DLD1 (cell line): Measurements from ENCODE around the gene RPLP2.

Experiments
- in situ Hi-C: cut with HindIII; loops from 2 replicates; pipeline ENCODE4 v1.10.0; 2017; ENCODE audit warnings: low sequenced_read_pairs

Gene RPLP2

DNA sequence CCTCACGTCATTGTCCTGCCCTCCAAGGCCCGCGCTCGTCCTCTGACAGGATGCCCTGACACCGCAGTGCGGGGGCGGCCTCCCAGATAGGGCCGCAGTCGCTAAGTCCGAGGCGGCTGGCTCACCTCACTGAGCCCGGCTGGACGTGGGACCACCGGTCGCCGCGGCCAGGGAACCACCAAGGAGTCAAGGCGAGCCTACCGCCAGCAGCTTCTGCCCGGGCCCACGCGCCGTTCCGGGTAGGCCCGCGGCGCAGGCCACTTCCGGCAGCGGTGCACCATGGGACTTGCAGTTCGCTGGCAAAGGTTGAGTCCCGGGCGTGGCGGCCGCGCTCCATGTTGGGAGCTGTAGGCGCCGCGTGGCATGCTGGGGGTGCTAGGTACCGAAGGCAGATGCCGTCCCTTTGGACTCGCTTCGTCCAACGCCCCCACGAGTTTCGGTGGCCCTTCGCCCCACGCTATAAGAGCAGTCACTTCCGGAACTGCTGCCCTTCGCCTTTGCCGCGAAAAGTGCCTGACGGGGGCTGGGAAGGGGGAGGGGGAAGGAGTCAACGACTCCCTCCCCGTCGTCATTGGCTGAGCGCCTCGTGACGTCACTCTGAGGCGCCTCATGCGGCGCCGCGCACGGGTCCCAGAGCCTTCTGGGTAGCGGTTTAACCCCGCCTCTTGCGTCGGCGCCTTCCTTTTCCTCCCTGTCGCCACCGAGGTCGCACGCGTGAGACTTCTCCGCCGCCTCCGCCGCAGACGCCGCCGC is at the start of gene RPLP2:
Gene RPLP2 (plus strand): TSS at position 681 of the 753 bp plus-strand sequence. CDS start 268 bp downstream, outside the sequence.
- in situ Hi-C loops = no loop called here

DNA sequence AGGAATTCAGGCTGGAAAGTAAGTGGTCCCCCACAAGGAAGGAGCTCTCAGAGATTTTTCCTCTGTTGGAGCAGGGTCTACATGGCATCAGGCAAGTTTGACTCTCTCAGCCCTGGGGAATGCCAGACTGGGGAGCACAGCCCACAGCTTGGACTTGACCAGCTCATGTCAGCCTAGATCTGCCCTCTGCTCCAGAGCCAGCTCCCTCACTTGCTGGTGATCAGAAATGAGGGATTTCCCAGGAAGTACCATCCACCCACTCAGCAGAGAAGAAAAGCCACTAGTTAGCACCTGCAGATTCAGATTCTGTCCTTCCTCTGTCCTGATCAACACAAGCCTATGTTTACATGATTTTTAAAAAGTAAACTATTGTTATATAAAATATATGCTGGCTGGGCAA is 49.5 kb upstream of the RPLP2 start:
- in situ Hi-C loops = loop anchor here (25.0 kb wide), 1 partner anchor 98 kb away; no protein-coding TSS in a partner anchor

DNA sequence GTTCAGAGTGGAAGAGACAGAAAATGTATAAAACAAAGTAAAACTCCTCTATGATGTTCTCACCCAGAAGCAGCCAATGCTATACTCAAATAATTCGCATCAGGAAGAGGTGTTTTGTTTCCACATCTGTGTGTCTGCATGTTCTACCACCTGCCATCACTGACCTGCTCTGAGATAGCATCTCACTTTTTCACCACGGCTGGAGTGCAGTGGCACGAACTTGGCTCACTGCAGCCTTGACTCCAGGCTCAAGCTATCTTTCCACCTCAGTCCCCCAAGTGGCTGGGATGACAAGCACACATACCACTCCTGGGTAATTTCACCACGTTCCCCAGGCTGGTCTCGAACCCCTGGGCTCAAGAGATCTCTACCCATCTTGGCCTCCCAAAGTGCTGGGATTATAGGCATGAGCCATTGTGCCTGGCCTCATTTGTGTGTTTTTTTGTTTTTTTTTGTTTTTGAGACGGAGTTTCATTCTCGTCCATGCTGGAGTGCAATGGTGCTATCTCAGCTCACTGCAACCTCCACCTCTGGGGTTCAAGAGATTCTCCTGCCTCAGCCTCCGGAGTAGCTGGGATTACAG is 48.1 kb upstream of the RPLP2 start:
- in situ Hi-C loops = loop anchor here (25.0 kb wide), 1 partner anchor 99 kb away; no protein-coding TSS in a partner anchor

DNA sequence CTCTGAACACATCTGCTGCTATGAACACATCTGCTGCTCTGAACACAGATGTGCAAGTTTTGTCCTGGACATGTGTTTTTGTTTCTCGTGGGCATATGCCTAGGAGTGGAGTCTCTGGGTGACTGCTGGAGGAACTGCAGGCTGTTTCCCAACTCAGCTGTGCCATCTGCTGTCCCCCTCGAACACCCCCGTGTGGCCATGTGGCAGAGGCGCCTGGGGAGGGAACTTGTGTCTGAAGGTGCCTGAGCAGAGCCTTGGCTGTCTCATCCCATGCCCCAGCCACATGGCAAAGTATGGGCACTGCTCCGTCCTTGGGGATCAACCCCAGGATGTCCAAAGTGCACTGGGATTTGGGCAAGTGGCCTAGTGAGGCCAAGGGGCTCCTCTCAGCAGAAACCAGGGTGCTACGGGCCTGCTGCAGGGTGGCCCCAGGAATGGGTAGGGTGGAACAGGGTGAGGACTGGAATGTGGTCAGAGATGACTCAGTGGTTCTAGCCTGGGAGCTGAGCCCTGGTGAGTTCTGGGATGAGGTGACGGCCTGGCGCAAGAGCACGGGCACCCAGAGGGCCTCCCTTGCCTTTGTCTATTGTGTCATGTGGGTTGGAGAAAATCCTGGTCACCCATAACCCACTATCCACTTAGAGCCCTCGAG is 47.2 kb upstream of the RPLP2 start:
- in situ Hi-C loops = loop anchor here (25.0 kb wide), 1 partner anchor 100 kb away; no protein-coding TSS in a partner anchor

DNA sequence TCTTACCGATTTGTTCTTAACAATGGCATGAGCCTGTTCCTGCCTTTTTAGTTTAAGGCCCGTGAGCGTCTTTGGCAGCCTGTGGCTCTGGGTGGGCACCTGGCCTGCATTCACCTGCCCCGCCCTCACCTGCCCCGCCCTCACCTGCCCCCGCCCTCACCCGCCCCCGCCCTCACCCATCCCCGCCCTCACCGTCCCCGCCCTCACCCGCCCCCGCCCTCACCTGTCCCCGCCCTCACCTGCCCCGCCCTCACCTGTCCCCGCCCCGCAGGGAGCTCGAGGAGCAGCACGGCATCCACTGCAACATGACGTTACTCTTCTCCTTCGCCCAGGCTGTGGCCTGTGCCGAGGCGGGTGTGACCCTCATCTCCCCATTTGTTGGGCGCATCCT is 46.7 kb upstream of the RPLP2 start:
- in situ Hi-C loops = loop anchor here (25.0 kb wide), 1 partner anchor 101 kb away; no protein-coding TSS in a partner anchor

DNA sequence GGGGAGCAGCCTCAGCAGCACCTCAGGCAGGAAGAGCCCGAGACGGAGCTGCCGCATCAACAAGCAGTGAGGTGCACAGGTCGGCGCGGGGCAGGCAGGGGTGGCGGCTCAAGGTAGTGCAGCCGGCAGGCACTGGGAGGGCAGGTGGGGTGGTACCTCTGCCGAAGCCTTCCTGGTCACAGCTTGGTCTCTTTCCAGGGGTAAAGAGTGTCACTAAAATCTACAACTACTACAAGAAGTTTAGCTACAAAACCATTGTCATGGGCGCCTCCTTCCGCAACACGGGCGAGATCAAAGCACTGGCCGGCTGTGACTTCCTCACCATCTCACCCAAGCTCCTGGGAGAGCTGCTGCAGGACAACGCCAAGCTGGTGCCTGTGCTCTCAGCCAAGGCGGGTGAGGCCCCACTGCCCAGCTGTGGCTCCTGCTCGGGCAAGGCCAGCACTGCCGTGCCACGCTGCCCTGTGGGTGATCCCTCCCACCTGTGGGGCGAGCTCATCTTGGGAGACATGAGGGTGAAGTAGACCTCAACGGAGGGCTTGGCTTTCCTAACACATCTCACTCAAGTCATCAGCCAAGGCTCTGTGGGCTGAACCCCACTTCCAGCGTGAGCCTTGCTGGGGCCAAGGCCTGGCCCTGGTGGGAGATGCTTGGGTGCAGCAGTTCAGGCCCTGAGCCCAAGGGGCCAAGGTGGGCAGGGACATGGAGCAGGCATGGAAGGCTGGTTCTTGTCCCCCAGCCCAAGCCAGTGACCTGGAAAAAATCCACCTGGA is 46.0 kb upstream of the RPLP2 start:
- in situ Hi-C loops = loop anchor here (25.0 kb wide), 1 partner anchor 101 kb away; no protein-coding TSS in a partner anchor

DNA sequence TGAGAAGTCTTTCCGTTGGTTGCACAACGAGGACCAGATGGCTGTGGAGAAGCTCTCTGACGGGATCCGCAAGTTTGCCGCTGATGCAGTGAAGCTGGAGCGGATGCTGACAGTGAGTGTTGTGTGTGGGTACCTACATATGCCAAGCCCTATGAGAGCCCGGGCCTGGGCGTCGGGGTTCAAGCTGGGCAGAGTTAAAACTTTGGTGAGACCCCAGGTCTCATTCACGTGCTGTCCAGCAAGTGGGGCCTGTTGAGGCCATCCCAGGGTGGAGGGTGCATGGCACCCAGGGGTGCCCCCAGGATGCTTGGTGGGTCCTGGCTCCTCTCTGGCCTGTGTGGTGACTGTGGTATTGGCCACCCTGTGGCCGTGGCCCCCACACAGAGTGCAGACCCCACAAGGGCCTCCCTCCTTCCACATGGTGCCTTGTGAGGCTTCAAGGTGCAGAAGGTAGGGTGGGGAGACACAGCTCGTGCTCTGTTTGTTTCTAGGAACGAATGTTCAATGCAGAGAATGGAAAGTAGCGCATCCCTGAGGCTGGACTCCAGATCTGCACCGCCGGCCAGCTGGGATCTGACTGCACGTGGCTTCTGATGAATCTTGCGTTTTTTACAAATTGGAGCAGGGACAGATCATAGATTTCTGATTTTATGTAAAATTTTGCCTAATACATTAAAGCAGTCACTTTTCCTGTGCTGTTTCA is 45.3 kb upstream of the RPLP2 start:
- in situ Hi-C loops = loop anchor here (25.0 kb wide), 1 partner anchor 102 kb away; no protein-coding TSS in a partner anchor

DNA sequence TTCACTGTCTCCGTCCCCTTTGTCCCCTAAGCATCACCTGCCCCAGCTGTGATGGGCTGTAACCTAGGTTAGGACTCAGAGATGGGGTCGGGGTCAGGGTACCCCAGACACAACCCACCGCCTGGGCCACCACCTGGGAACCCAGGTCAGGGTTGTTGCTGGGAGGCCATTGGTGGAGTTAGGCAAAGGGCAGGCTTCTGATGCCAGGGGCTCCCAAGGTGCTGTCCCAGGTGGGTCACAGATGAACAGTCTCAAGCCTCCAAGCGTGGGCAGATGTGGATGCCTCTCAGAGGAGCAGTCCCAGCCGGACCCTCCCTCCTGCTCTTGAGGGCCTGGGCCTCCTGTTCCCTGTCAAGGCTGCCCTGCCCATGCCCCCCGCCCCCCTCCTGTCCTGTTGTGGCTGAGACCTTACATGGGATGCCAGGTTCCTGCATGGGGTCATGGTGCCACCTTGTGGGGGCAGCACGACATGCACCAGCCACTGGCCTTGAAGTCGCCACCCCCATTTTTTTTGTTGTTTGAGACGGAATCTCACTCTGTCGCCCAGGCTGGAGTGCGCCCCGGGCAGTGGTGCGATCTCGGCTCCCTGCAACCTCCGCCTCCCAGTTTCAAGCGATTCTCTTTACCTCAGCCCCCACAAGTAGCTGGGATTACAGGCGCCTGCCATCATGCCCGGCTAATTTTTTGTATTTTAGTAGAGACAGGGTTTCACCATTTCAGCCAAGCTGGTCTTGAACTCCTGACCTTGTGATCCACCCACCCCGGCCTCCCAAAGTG is 44.6 kb upstream of the RPLP2 start:
- in situ Hi-C loops = loop anchor here (25.0 kb wide), 1 partner anchor 103 kb away; no protein-coding TSS in a partner anchor

DNA sequence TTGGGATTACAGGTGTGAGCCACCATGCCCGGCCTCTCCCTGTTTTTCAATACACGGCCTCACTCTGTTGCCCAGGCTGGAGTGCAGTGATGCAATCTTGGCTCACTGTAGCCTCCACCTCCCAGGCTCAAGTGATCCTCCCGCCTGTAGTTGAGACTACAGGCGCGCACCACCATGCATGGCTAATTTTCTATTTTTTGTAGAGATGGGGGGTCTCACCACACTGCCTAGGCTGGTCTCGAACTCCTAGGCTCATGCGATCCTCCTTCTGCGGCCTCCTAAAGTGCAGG is 44.0 kb upstream of the RPLP2 start:
- in situ Hi-C loops = loop anchor here (25.0 kb wide), 1 partner anchor 103 kb away; no protein-coding TSS in a partner anchor

DNA sequence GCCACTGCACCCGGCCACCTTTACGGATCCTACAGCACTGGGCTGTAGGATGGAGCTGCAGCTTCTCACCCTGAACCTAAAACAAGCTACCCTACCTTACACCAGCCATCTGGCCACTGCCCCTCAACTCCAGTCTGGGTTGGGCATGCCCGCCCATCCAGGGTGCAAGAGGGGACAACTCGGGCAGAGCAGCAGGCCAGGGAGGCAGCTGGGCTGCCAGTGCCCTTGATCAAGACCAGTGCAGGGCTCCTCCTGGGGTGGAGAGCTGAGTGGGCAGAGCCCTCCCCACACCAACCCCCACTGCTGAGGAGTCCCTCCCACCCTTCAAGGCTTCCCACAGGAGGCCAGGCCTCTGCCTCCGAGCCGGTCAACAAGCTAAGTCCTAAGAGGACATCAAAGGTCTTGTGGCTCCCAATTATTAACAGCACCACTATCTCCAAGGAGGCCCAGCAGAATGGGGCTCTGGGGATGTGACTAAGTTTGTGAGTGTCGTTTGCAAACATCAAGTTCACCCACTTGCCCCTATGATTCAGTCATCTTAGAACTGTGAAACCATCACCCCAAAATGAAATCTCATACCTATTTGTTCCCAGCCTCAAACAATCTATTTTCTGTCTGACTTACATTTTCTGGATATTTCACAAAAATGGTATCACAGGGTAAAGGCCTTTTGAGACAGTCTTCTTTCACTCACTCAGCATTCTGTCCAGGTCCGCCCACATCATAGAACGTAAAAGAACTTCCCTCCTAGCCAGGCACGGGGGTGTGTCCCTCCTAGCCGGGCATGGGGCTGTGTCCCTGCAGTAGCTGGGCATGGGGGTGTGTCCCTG is 43.4 kb upstream of the RPLP2 start:
- in situ Hi-C loops = loop anchor here (25.0 kb wide), 1 partner anchor 104 kb away; no protein-coding TSS in a partner anchor

DNA sequence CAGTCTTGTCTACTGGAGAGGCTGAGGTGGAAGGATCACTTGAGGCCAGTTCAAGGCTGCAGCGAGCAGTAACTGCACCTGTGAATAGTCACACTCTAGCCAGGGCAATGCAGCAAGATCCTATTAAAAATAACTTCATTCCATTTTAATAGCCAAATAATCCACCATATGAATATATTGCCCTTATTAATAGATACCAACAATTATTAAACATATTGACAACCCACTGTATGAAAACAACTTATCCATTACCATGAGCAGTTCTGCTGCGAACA is 42.9 kb upstream of the RPLP2 start:
- in situ Hi-C loops = loop anchor here (25.0 kb wide), 1 partner anchor 105 kb away; no protein-coding TSS in a partner anchor

DNA sequence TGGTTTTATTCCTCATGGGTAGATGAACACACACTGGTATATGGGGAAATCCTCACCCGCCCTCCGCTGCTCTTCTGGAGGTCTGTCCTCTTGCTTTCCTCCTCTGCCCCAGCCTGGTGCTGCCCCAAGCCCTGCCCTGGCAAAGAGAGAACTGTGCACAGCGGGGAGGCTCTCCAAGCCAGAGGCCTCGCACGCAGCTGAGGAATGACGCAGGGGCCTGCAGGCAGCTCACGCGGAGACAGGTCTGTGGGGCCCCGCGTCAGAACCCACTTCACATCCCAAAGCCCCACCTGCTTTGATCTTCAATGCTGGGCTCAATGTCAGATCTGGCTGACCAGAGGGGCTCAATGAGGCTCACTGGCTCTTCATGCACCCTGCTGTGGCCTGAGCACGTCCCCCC is 42.5 kb upstream of the RPLP2 start:
- in situ Hi-C loops = loop anchor here (25.0 kb wide), 1 partner anchor 105 kb away; no protein-coding TSS in a partner anchor

DNA sequence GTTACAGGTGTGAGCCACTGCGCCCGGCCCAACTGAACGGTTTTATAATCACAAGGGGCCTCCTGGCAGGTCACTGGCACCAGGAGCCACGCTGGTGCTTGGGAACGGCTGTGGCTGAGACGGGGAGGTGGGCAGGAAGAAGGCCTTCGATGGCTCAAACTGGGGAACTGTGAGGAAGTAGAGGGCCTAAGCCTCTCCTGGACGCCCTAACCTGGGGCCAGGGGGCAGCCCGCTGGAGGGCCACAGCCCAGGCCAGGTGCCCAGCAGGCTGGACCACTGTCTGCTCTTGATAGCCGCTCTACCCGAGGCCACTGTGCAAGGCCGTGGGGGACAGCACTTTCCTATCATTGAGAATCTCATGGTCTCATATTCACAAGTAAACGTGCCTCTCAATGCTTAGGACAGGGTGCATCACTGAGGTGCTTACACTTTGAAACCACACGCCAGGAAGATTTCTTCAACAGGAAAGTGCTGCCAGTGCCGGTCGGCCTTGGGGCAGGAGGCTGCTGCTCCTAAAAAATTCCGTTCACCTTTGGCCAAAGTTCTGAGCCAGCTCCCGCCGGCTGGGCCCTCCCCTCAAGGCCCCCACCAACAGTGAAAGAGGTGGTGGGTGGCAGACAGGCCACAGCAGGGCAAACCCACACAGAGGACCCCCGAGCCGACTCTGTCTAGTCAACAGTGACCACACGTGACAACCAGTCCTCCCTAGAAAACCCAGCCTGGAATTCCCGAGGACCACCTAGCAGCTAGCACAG is 39.7 kb upstream of the RPLP2 start:
- in situ Hi-C loops = loop anchor here (25.0 kb wide), 1 partner anchor 108 kb away; no protein-coding TSS in a partner anchor

DNA sequence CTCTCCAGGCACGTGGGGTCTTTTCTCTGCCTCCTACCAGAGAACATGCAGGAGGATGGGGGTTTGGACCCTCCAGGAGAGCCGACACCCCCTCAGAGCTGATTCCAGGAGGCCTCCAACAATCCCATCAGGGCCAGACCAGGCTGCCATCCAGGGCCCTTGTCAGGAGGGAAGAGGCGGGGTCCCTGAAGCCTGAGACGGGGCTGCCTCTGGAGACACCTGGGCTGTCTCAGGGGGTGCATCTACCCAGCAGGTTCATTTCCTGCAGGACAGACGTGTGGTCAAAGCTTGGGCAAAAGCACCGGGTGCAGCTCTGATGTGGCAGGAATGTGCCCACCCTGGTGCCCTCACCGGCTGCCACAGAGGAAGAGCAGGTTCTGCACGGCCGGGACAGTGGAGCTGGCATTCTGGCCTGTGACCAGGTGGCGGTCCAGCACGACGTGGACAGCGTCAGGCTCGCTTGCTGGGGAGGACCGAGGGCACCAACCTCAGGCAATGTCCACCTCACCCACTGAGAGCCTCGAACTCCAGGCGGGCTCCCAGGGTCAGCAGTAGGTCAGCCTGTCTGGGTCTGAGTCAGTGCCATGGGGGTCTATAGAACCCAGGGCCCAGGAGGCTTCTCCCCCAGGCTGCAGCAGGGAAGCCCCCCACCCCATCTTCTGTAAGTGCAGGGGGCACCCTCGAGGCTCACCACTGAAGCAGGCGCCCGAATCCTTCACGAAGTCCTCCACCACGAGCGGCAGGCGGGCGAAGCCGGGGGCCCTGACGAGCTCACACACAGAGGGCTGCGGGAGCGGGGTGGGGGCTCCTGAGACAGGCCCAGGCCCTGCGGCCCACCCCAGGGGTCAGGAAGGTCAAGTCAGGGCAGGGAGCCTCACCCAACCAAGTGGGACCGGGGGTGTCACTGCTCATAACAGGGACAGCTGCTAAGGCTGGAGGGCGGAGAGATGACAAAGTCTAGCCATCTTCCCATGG is 38.8 kb upstream of the RPLP2 start:
- in situ Hi-C loops = loop anchor here (25.0 kb wide), 1 partner anchor 109 kb away; no protein-coding TSS in a partner anchor

DNA sequence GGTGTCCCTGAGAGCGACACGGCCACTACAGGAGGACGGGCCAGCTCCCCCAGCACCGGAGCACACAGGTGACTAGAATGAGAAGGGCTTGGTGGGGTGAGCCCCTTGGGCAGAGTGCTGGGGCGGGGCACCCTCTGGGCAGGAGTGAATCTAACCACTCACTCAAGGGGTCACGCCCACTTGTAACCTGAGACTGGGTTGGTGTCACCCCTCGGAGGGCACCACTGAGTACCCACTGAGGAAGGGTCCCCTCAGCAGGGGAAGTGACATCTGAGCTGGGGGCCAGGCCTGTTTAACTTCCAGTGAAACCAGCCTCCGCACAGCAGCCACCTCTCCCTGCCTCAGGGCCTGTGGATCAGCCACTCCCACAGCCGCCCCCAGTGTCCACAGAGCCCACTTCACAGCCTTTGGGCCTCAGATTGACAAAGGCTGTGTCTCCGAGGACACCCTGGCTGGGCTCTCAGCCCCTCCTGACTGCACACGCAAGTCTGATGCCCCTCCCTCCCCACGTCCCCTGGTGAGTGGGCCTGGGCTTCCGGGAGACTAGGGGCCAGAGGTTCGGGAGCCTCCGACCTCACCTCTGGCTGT is 38.1 kb upstream of the RPLP2 start:
- in situ Hi-C loops = loop anchor here (25.0 kb wide), 1 partner anchor 109 kb away; no protein-coding TSS in a partner anchor
